WTC11 (cell line): Measurements from ENCODE around the gene GNRH2.

Experiments
- AR ChIP-seq: fragments of 250-450 bp; sonication (Bioruptor Pico); IDR thresholded peaks from 2 replicates; pipeline ENCODE4 v1.9.0; 2021; ENCODE audit warnings: mild to moderate bottlenecking
- CREB1 ChIP-seq: sonication (generic); formaldehyde crosslinking; IDR thresholded peaks from 2 replicates; pipeline ENCODE4 v1.8.0; 2023; ENCODE audit warnings: mild to moderate bottlenecking, missing genetic modification reagents
- ELF4 ChIP-seq: sonication (generic); formaldehyde crosslinking; IDR thresholded peaks from 2 replicates; pipeline ENCODE4 v1.8.1; 2022; ENCODE audit warnings: low read depth, mild to moderate bottlenecking, moderate library complexity, missing genetic modification reagents
- GRHL2 ChIP-seq: fragments of 250-450 bp; sonication (Bioruptor Pico); IDR thresholded peaks from 2 replicates; pipeline ENCODE4 v1.8.0; 2022; ENCODE audit warnings: mild to moderate bottlenecking, moderate library complexity; ENCODE audit not compliant: insufficient replicate concordance, severe bottlenecking
- HMGXB4 ChIP-seq: sonication (generic); formaldehyde crosslinking; IDR thresholded peaks from 2 replicates; pipeline ENCODE4 v1.8.1; 2023; ENCODE audit warnings: mild to moderate bottlenecking, moderate library complexity, missing genetic modification reagents
- MAX ChIP-seq: sonication (generic); formaldehyde crosslinking; IDR thresholded peaks from 2 replicates; pipeline ENCODE4 v1.8.0; 2022; ENCODE audit warnings: mild to moderate bottlenecking, missing genetic modification reagents
- NR2C2 ChIP-seq: sonication (generic); formaldehyde crosslinking; IDR thresholded peaks from 2 replicates; pipeline ENCODE4 v1.8.0; 2022; ENCODE audit warnings: mild to moderate bottlenecking, missing genetic modification reagents
- ZNF121 ChIP-seq: sonication (generic); formaldehyde crosslinking; IDR thresholded peaks from 2 replicates; pipeline ENCODE4 v1.8.0; 2023; ENCODE audit warnings: missing genetic modification reagents
- ZNF281 ChIP-seq: sonication (generic); formaldehyde crosslinking; IDR thresholded peaks from 2 replicates; pipeline ENCODE4 v1.8.0; 2023; ENCODE audit warnings: mild to moderate bottlenecking, missing genetic modification reagents
- TF ChIP-seq, protein P1 (sequence below): fragments of 200-600 bp; IDR thresholded peaks from 2 replicates; pipeline ENCODE4 v1.8.0; 2022; ENCODE audit warnings: antibody characterized with exemption
- TF ChIP-seq, protein P2 (sequence below): sonication (generic); formaldehyde crosslinking; IDR thresholded peaks from 2 replicates; pipeline ENCODE4 v1.8.1; 2023; ENCODE audit warnings: mild to moderate bottlenecking, missing genetic modification reagents, moderate library complexity
- TF ChIP-seq, protein P3 (sequence below): sonication (generic); formaldehyde crosslinking; IDR thresholded peaks from 2 replicates; pipeline ENCODE4 v1.8.1; 2022; ENCODE audit warnings: missing genetic modification reagents, borderline replicate concordance

- no peak for TF ChIP-seq ZNF121 (CRISPR knock-in tag)
- TF ChIP-seq, protein P1, sequence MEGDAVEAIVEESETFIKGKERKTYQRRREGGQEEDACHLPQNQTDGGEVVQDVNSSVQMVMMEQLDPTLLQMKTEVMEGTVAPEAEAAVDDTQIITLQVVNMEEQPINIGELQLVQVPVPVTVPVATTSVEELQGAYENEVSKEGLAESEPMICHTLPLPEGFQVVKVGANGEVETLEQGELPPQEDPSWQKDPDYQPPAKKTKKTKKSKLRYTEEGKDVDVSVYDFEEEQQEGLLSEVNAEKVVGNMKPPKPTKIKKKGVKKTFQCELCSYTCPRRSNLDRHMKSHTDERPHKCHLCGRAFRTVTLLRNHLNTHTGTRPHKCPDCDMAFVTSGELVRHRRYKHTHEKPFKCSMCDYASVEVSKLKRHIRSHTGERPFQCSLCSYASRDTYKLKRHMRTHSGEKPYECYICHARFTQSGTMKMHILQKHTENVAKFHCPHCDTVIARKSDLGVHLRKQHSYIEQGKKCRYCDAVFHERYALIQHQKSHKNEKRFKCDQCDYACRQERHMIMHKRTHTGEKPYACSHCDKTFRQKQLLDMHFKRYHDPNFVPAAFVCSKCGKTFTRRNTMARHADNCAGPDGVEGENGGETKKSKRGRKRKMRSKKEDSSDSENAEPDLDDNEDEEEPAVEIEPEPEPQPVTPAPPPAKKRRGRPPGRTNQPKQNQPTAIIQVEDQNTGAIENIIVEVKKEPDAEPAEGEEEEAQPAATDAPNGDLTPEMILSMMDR: no peak
- TF ChIP-seq, protein P2, sequence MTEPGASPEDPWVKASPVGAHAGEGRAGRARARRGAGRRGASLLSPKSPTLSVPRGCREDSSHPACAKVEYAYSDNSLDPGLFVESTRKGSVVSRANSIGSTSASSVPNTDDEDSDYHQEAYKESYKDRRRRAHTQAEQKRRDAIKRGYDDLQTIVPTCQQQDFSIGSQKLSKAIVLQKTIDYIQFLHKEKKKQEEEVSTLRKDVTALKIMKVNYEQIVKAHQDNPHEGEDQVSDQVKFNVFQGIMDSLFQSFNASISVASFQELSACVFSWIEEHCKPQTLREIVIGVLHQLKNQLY (CRISPR knock-in tag): no peak
- TF ChIP-seq, protein P3, sequence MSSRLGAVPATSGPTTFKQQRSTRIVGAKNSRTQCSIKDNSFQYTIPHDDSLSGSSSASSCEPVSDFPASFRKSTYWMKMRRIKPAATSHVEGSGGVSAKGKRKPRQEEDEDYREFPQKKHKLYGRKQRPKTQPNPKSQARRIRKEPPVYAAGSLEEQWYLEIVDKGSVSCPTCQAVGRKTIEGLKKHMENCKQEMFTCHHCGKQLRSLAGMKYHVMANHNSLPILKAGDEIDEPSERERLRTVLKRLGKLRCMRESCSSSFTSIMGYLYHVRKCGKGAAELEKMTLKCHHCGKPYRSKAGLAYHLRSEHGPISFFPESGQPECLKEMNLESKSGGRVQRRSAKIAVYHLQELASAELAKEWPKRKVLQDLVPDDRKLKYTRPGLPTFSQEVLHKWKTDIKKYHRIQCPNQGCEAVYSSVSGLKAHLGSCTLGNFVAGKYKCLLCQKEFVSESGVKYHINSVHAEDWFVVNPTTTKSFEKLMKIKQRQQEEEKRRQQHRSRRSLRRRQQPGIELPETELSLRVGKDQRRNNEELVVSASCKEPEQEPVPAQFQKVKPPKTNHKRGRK (CRISPR knock-in tag): no peak
- TF ChIP-seq NR2C2 (CRISPR knock-in tag): no peak
- no peak for TF ChIP-seq MAX (CRISPR knock-in tag)
- no peak for TF ChIP-seq CREB1 (CRISPR knock-in tag)
- no peak for TF ChIP-seq GRHL2 (CRISPR knock-in tag)
- no peak for TF ChIP-seq ZNF281
- TF ChIP-seq HMGXB4: no peak
- TF ChIP-seq ELF4 (CRISPR knock-in tag): no peak
- no peak for TF ChIP-seq AR (CRISPR knock-in tag)
These were observed 32.3 kb upstream of the GNRH2 start for GRCh38 chr20:3010985-3011723.
